Left ventricle myocardium superior (tissue), 1 donor: ENCODE results near the gene GATAD2B. TPM values are rescaled to one million over a fixed set of nuclear protein-coding genes. Genes with fewer than 3 reads are reported as not detected.
"Not testable (repeated sequence)": the region's sequence is repeated elsewhere in the genome, so short reads cannot be mapped to it uniquely, and the experiment has no call there.

Experiments used
- ATAC-seq: fragments of 200-7000 bp; cut with Tn5 transposase; one replicate; pipeline ENCODE4 v1.9.1; 2020; ENCODE audit warnings: mild to moderate bottlenecking, moderate library complexity
- DNase-seq: peaks from one replicate; pipeline ENCODE4 v3.0.0-alpha.2; 2020
- intact Hi-C: fragments of 100-400 bp; cut with micrococcal nuclease; formaldehyde crosslinking; loops from one replicate; pipeline ENCODE4 v1.11.0; 2022
- total RNA-seq: library from RNA; stranded (reverse); fragmentation: NEBNext Ultra II Directional; extraction: Animal tissue kit (Norgen Biotek cat#: 25700); gene quantifications from one replicate; pipeline ENCODE4 v1.2.1, GENCODE V29; 2021
- donor health status: DM: no; HTN: yes; CAD: no; lungs with severe emphysema.

The GATAD2B gene
- total RNA-seq, 1 donor from 2014 or later = 34.6 TPM

DNA sequence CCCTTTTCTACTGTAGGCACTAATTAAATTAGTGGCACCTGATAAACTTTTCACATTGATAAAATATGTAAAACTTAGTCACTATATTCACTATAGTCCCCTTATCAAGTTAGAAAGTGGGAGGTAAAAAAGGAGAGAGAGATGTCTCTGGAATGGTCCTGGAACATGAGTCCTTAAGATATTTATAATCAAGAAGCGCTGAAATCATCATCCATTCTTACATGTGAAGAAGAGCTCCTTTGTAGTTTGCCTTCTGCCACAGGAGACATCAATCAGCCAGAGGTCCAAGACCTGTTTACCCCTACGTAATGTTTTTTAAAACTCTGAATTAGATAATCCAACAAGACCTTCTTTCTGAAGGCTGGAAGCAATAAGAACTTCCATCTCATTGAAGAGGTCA is 65.3 kb downstream of the GATAD2B start:
- intact Hi-C loops = no loop called here
- no peak for ATAC-seq
- DNase-seq = no peak

DNA sequence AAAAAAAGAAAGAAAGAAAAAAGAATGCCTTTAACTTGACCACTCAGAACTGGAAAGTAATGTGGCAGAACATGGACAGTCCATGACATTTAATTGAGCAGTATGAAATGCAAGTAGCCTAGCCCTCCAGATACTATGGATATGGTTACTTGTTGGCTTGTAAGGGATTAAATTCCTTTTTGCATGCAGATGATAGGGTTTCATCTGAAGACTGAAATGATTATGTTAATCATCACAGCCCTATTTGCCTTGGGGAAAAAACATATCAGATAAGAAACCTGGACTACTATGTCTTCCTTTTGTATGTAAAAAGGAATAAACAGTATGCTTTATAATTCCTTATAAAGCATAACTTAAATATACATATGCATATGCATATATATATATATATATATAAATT is 66.0 kb downstream of the GATAD2B start:
- intact Hi-C loops = no loop called here
- ATAC-seq (no peak), DNase-seq (no peak)

DNA sequence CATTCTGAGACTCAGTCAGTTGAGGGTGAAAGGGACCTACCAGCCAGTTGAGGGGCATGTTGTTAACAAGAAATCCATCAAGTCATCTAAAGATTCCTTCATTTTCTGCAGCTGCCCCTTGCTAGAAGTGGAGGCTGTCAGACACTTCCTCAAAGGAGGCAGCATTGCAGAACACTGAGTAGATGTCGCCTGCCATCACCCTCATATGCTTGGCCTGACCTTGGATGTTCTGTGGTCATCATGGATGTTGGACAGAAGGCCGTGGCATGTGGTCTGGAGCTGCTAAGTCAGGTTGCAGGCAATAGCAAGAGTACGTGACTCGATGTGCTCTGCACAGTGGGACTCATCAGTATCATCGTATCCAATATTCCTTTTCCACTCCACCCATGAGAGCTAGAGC is 70.6 kb downstream of the GATAD2B start:
- ATAC-seq (no peak), DNase-seq (no peak)
- intact Hi-C loops = no loop called here

DNA sequence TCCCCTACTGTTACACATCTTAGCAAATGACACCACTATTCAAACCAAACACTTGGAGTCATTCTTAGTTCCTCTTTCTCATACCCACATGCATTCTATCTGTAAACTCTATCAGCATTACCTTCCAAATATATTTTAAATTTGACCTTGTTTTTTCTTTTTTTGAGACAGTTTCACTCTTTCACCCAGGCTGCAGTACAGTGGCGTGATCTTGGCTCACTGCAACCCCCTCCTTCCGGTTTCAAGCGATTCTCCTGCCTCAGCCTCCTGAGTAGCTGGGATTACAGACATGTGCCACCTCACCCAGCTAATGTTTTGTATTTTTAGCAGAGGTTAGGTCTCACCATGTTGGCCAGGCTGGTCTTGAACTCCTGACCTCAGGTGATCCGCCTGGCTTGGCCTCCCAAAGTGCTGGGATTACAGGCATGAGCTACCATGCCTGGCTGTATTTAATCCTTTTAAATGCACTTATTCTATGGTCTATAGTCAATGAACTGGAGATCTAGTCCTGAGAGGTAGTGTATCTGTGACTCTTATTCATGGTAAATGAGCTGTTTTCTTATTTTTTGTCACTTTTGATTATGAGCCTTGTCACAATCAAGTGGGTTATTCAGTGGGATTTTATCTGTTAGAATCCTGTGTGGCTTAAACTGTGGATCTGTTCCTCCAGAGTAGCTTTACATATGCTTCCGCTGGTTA is 73.1 kb downstream of the GATAD2B start:
- intact Hi-C loops = no loop called here
- ATAC-seq (no peak), DNase-seq (no peak)

DNA sequence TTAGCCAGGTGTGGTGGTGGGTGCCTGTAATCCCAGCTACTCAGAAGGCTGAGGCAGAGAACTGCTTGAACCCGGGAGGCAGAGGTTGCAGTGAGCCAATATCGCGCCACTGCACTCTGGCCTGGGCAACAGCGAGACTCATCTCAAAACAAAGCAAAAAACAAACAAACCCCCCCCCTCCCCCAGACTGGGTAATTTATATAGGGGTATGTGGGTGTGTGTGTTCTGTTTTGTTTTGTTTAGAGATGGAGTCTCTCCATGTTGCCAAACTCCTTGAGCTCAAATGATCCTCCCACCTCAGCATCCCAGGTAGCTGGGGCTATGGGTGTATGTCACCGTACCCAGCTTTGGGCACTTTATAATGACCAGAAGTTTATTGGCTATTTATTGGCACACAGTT is 74.0 kb downstream of the GATAD2B start:
- intact Hi-C loops = no loop called here
- ATAC-seq (no peak), DNase-seq (no peak)

DNA sequence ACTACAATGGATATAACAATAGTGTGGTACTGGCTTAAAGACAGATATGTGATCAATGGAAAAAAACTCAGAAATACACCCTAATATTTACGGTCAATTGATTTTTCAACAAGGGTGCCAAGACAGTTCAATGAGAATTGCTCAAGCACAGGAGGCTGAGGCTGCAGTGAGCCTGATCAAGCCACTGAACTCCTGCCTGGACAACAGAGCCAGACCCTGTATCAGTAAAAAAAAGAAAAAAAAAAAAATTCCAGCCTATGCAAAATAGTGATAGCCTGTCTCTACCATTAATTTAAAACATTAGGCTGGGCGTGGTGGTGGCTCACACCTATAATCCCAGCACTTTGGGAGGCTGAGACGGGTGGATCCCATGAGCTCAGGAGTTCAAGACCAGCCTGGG is 77.6 kb downstream of the GATAD2B start:
- no peak for ATAC-seq
- intact Hi-C loops = no loop called here
- no peak for DNase-seq

DNA sequence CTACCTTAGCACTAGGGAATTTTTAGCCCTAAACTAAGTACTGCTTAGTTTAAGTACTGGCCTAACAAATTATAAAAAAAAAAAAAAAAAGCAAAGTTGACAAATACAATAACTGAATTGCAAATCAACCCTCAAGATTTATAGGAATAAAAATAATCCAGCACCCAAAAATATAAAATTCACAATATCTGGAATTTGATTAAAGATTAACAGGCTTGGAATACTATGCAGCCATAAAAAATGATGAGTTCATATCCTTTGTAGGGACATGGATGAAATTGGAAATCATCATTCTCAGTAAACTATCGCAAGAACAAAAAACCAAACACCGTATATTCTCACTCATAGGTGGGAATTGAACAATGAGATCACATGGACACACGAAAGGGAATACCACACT is 78.4 kb downstream of the GATAD2B start:
- ATAC-seq, intact Hi-C loops: not testable (repeated sequence)

DNA sequence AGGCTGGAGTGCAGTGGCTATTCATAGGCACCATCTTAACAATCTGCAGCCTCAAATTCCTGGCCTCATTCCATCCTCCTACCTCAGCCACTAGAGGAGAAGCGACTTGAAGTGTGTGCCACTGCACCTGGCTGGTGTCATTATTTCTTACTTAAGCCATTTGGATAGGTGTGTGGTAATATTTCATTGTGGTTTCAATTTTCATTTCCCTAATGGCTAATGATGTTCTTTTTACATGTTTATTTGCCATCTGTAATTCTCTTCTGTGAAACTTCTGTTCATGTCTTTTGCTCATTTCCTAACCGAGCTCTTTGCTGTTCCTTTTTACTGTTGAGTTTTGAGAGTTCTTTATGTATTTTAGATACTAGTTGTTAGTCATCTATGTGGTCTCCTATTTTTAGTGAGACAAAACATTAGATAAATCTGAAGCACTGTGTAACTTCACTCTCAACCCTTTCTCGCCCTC is 80.7 kb downstream of the GATAD2B start:
- intact Hi-C loops = no loop called here
- ATAC-seq (peak; percentile 71), DNase-seq (no peak)

More for the DNA sequence above, 78.4 kb downstream of the GATAD2B start:
- not testable (repeated sequence) for DNase-seq

DNA sequence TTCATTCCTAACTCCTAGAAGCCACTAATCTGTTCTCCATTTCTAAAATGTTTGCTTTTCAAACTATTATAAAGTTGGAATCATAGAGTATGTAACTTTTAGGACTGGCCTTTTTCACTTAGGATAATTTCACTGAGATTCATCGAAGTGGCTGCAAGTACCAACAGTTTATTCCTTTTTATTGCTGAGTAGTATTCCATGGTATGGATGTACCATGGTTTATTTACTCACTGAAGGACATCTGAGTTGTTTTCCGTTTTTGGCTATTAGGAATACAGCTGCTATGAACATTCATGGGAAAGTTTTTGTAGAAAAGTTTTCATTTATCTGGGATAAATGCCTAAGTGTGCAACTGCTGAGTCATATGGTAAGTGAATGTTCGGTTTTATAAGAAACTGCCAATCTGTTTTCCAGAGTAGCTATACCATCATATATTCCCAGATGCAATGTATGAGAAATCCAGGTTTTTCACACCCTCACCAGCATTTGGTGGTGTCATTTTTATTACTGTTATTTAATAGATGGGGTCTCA is 81.2 kb downstream of the GATAD2B start:
- intact Hi-C loops = no loop called here
- DNase-seq = no peak
- ATAC-seq = no peak

DNA sequence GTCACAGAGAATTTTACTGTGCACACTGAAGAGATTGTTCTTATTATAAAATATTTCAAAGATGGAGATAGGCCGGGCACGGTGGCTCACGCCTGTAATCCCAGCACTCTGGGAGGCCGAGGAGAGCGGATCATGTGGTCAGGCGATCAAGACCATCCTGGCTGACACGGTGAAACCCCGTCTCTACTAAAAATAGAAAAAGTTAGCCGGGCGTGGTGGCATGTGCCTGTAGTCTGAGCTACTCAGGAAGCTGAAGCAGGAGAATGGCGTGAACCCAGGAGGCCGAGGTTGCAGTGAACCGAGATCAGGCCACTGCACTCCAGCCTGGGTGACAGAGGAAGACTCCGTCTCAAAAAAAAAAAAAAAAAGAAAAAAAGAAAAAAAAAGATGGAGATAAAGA is 82.0 kb downstream of the GATAD2B start:
- ATAC-seq, intact Hi-C loops: not testable (repeated sequence)

DNA sequence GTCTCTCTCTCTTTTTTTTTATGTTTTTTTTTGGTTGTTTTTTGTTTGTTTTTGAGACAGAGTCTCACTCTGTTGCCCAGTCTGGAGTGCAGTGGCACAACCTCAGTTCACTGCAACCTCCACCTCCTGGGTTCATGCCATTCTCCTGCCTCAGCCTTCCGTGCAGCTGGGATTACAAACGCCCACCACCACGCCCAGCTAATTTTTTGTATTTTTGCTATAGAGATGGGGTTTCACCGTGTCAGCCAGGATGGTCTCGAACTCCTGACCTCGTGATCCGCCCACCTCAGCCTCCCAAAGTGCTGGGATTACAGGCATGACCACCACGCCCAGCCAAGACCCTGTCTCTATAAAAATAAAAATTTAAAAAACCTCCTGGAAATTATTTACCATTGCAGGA is 88.8 kb downstream of the GATAD2B start:
- DNase-seq, intact Hi-C loops, ATAC-seq: not testable (repeated sequence)

More for the DNA sequence above, 82.0 kb downstream of the GATAD2B start:
- not testable (repeated sequence) for DNase-seq

DNA sequence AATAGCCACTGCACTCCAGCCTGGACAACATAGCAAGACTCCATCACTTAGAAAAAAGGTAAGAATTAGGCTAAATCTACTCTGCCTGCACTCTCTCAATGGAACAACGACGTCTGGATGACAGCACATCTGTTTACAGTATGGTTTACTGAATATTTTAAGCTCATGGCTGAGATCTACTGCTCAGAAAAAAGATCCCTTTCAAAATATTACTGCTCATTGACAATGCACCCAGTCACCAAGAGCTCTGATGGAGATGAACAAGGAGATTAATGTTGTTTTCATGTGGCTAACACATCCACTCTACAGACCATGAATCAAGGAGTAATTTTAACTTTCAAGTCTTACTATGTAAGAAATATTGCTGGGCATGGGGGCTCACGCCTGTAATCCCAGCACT is 89.6 kb downstream of the GATAD2B start:
- DNase-seq = no peak
- intact Hi-C loops = no loop called here
- ATAC-seq = no peak

DNA sequence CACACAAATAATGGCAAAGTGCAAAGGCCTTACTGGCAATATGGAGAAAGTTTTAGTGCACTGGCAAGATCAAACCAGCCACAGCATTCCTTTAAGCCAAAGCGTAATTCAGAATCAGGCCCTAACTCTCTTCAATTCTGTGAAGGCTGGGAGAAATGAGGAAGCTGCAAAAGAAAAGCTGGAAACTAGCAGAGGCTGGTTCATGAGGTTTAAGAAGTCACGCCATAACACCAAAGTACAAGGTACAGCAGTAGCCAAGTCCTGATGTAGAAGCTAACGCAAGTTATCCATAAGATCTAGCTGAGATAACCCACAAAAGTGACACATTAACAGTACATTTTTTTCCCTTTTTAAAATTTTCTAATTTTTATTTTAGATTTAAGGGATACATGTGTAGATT is 90.5 kb downstream of the GATAD2B start:
- DNase-seq = no peak
- intact Hi-C loops = no loop called here
- ATAC-seq = no peak

DNA sequence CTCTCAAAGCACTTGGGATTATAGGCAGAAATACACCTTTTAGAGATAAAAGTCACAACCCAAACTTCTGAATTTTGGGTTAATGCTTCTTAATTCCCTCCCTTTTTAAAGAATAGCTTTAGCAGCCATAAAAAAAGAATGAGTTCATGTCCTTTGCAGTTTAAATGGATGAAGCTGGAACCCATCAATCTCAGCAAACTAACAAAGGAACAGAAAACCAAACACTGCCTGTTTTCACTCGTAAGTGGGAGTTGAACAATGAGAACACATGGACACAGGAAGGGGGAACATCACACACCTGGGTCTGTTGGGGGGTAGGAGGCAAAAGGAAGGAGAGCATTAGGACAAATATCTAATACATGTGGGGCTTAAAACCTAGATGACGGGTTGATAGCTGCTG is 91.7 kb downstream of the GATAD2B start:
- ATAC-seq (no peak), DNase-seq (no peak)
- intact Hi-C loops = no loop called here

DNA sequence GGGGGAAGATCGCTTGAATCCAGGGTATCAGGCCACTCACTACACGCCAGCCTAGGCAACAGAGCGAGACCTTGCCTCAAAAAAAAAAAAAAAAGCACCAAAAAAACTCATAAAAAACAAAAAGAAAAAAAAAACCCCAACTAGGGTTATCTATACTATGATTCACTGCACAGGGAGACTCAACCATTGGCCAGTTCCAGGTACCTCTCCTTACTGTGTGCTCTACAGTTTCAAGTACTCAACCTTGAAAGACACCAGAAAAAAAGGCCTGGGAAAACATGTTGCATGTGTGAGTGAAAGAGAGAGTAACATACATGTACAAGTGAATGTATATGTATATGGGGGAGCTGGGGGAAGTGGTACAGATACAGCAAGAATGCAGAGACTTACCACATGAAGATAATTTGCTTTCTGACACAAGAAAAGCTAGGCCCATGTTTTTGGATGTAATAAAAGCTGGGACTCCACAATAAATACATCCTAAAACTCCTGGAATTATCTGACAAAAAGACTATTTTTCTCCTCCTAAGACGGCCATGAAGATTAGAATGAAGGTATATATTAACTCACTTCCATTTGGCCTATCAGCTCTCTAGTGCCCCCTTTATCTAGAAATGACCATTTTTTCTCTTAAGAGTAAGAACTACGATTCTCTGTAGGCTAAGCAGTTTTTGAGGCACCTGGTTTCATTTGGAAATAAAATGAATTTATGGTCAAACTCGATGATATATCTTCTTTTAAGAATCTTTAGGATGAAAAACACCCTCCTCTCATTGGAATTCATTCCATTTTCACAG is 95.4 kb downstream of the GATAD2B start:
- intact Hi-C loops = loop anchor here (10.0 kb wide), 1 partner anchor 97 kb away; the partner anchor contains the start of gene GATAD2B
- DNase-seq = no peak
- no peak for ATAC-seq

DNA sequence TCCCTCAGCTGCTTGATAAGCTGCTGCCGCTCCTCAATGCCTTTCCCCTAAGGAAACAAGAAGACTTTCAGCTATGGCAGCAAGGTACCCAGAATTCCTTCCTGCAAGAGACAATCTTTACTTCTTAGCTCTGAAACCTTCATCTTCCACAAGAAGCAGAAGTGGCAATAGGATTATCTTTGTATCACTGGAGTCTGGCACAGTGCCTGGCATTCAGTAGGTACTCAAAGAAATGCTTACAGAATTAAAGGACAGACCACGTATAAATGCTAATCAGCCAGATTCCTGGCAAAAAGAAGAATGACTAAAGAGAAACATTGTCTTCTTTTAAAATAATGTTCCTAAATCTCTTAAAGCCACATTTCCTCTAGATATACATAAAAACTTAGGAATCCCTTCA is 103.9 kb downstream of the GATAD2B start:
- DNase-seq (no peak), ATAC-seq (no peak)
- intact Hi-C loops = no loop called here

DNA sequence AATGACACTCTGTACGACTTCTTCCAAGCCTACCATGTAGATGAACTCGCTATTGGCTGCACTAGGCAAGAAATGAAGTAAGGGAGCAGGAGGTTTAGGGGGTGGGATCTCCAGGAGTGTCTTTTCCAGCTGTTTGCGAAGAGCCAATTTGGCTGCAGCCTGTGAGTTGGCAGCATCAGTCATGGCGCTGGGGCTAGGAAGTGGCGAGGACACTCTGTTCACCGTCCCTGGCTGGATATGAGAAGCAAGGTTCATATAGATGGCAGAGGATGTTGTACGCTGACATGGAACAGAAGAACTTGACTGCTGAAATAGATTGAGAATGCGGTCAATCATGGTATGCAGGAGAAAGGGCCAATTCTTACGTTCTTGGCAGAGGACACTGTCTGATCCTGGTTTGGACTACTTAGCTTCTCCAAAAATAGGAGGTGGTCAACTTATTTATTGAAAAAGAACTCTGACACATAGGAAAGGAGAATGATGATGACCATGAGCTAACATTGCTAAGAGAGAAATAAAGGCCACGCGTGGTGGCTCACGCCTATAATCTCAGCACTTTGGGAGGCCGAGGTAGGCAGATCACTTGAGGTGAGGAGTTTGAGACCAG is 106.4 kb downstream of the GATAD2B start:
- ATAC-seq (peak; percentile 65), DNase-seq (no peak)
- intact Hi-C loops = no loop called here

DNA sequence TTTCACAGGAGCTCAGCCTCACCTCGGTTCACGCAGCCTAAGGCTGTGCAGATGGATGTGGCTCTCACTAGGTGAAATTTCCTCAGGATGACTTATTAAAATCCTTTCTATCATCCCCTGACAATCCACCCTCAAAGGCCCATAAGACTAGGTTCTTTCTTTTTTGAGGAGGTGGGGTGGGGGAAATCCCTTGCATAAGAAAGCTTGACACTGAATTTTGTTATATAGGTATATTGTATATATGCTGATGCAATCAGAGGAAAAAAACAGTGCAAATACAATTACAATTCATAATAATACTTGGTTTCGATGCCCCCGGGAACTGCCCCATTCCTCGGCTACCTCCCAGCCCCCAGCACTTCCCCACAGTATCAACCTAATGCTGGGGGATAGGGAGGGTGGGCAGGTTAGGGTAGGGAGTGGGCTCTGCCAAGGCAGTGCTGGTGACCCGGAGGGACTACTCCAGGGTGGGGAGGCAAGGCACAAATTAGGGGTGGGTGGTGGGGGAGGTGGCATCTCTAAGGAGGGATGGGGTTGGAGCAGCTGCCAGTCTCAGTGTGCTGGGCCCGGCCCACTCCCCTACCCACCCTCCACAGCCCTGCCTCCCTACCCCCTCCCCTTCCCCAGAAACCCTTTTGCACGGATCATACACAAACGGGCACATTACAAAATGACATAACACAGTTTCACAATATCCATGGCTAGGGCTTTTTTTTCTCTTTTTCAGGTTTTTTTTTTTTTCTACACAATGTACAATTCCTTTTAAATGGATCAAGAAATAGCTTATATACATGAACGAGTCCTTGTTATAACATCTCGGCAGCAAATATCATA is 116.7 kb downstream of the GATAD2B start:
- DNase-seq = no peak
- intact Hi-C loops = no loop called here
- peak; percentile 4 for ATAC-seq
